Small intestine (tissue), 16 donors: ENCODE data around the gene RPL6. TPM values are rescaled to one million over a fixed set of nuclear protein-coding genes. Genes with fewer than 3 reads are reported as not detected.
"Not testable (repeated sequence)": the region's sequence is repeated elsewhere in the genome, so short reads cannot be mapped to it uniquely, and the experiment has no call there.

Experiments
- DNase-seq, 2 donors: peaks; one replicate each; pipeline versions ENCODE4 v3.0.0 to v3.0.0-alpha.2; 2013
- FAIRE-seq: peaks from 2 replicates; lab custom pipeline; 2012; peaks lifted over from hg19 to GRCh38; lab: Jason Lieb, UNC
- H3K27ac ChIP-seq, 3 donors: one replicate each; pipeline ENCODE4 v1.5.1; 2013; ENCODE audit warnings: low read length in 2 of 3, mild to moderate bottlenecking in 2 of 3, control low read depth in 1 of 3, inconsistent platforms in 1 of 3, low read depth in 1 of 3, moderate library complexity in 1 of 3
- H3K27me3 ChIP-seq, 3 donors: one replicate each; pipeline ENCODE4 v1.6.1; 2013; ENCODE audit warnings: low read length in 3 of 3, inconsistent platforms in 1 of 3; ENCODE audit not compliant: control insufficient read depth in 3 of 3, insufficient read depth in 3 of 3
- H3K36me3 ChIP-seq, 3 donors: one replicate each; pipeline ENCODE4 v1.6.1; 2013; ENCODE audit warnings: low read length in 3 of 3, inconsistent platforms in 1 of 3, low read depth in 1 of 3, mild to moderate bottlenecking in 1 of 3, moderate library complexity in 1 of 3; ENCODE audit not compliant: control insufficient read depth in 3 of 3, insufficient read depth in 2 of 3
- H3K4me1 ChIP-seq, 3 donors: one replicate each; pipeline ENCODE4 v1.6.1; 2013; ENCODE audit warnings: low read length in 2 of 3, inconsistent platforms in 1 of 3, low read depth in 1 of 3, mild to moderate bottlenecking in 1 of 3, moderate library complexity in 1 of 3; ENCODE audit not compliant: control insufficient read depth in 3 of 3, insufficient read depth in 2 of 3
- H3K4me3 ChIP-seq, 3 donors: one replicate each; pipeline ENCODE4 v1.5.1; 2013; ENCODE audit warnings: low read length in 3 of 3, control low read depth in 1 of 3, inconsistent platforms in 1 of 3, low read depth in 1 of 3, mild to moderate bottlenecking in 1 of 3, moderate library complexity in 1 of 3
- H3K9me3 ChIP-seq, 2 donors: one replicate each; pipeline ENCODE4 v1.6.1; 2013; ENCODE audit warnings: low read depth in 1 of 2, low read length in 1 of 2; ENCODE audit not compliant: control insufficient read depth in 2 of 2, insufficient read depth in 1 of 2
- WGBS, 3 donors: extraction: QIAGEN DNeasy Blood & Tissue Kit; methylation state at CpG; one replicate each; pipeline ENCODE4 v1.1.7; 2013; 5-methylcytosine and 5-hydroxymethylcytosine counted together
- long read RNA-seq, 10 donors: transcript quantifications; one replicate each; lab custom pipeline, GENCODE V29; 2026
- polyA plus RNA-seq, 4 donors: library from polyadenylated mRNA; stranded (reverse) in 3 of 4; unstranded in 1 of 4; fragments of 200-250 nt in 3 of 4; fragments of 120-200 nt in 1 of 4; gene quantifications; one replicate each; pipeline versions ENCODE4 v1.2.1 to v1.2.3, GENCODE V29; 2013
- donor health status: healthy with polysubstance abuse.
- donor health status: control.
- donor health status: control.
- donor health status: Bipolar disorder and iron deficiency.
- donor health status: healthy.

Gene RPL6
- polyA plus RNA-seq: 1,000 to 10,000 TPM; 1,016 to 2,257 (median 1,951) TPM
- long read RNA-seq, donor 1, transcript RPL6-205 (3 exons, 583 nt): minor isoform, 39 of 2,331 reads
- long read RNA-seq, donor 1, transcript RPL6-201 (7 exons, 947 nt): major isoform, 662 of 2,331 reads
- long read RNA-seq, donor 1, transcript RPL6-204 (2 exons, 612 nt): minor isoform, 67 of 2,331 reads
- long read RNA-seq, donor 1, transcript RPL6-212 (2 exons, 899 nt): minor isoform, 19 of 2,331 reads
- long read RNA-seq, donor 1, partial matches to known transcripts: 1,457 of 2,331 reads
- long read RNA-seq, donor 1, other reads (novel, unspliced or antisense): 73 of 2,331 reads
- long read RNA-seq, donor 2, transcript RPL6-201 (7 exons, 947 nt): major isoform, 142 of 351 reads
- long read RNA-seq, donor 2, transcript RPL6-205 (3 exons, 583 nt): minor isoform, 8 of 351 reads
- long read RNA-seq, donor 2, transcript RPL6-202 (7 exons, 1,074 nt): minor isoform, 8 of 351 reads
- long read RNA-seq, donor 2, transcript RPL6-204 (2 exons, 612 nt): minor isoform, 9 of 351 reads
- long read RNA-seq, donor 2, partial matches to known transcripts: 176 of 351 reads
- long read RNA-seq, donor 2, other reads (novel, unspliced or antisense): 8 of 351 reads
- long read RNA-seq, donor 3, transcript RPL6-204 (2 exons, 612 nt): minor isoform, 16 of 833 reads
- long read RNA-seq, donor 3, transcript RPL6-202 (7 exons, 1,074 nt): minor isoform, 8 of 833 reads
- long read RNA-seq, donor 3, transcript RPL6-205 (3 exons, 583 nt): minor isoform, 9 of 833 reads
- long read RNA-seq, donor 3, transcript RPL6-201 (7 exons, 947 nt): major isoform, 222 of 833 reads
- long read RNA-seq, donor 3, partial matches to known transcripts: 555 of 833 reads
- long read RNA-seq, donor 3, other reads (novel, unspliced or antisense): 20 of 833 reads
- long read RNA-seq, donor 4, transcript RPL6-201 (7 exons, 947 nt): major isoform, 13 of 33 reads
- long read RNA-seq, donor 4, partial matches to known transcripts: 19 of 33 reads
- long read RNA-seq, donor 4, other reads (novel, unspliced or antisense): 0 of 33 reads
- long read RNA-seq, donor 5, transcript RPL6-201 (7 exons, 947 nt): major isoform, 85 of 297 reads
- long read RNA-seq, donor 5, partial matches to known transcripts: 197 of 297 reads
- long read RNA-seq, donor 5, other reads (novel, unspliced or antisense): 9 of 297 reads
- long read RNA-seq, donor 6, transcript RPL6-205 (3 exons, 583 nt): minor isoform, 9 of 505 reads
- long read RNA-seq, donor 6, transcript RPL6-202 (7 exons, 1,074 nt): minor isoform, 5 of 505 reads
- long read RNA-seq, donor 6, transcript RPL6-204 (2 exons, 612 nt): minor isoform, 5 of 505 reads
- long read RNA-seq, donor 6, transcript RPL6-201 (7 exons, 947 nt): major isoform, 169 of 505 reads
- long read RNA-seq, donor 6, partial matches to known transcripts: 291 of 505 reads
- long read RNA-seq, donor 6, other reads (novel, unspliced or antisense): 25 of 505 reads
- long read RNA-seq, donor 7: 0 reads
- long read RNA-seq, donor 8, transcript RPL6-201 (7 exons, 947 nt): major isoform, 67 of 153 reads
- long read RNA-seq, donor 8, partial matches to known transcripts: 75 of 153 reads
- long read RNA-seq, donor 8, other reads (novel, unspliced or antisense): 9 of 153 reads
- long read RNA-seq, donor 9, transcript RPL6-201 (7 exons, 947 nt): major isoform, 59 of 174 reads
- long read RNA-seq, donor 9, partial matches to known transcripts: 103 of 174 reads
- long read RNA-seq, donor 9, other reads (novel, unspliced or antisense): 8 of 174 reads
- long read RNA-seq, donor 10, transcript RPL6-205 (3 exons, 583 nt): minor isoform, 21 of 1,158 reads
- long read RNA-seq, donor 10, transcript RPL6-202 (7 exons, 1,074 nt): minor isoform, 7 of 1,158 reads
- long read RNA-seq, donor 10, transcript RPL6-204 (2 exons, 612 nt): minor isoform, 30 of 1,158 reads
- long read RNA-seq, donor 10, transcript RPL6-201 (7 exons, 947 nt): major isoform, 345 of 1,158 reads
- long read RNA-seq, donor 10, partial matches to known transcripts: 720 of 1,158 reads
- long read RNA-seq, donor 10, other reads (novel, unspliced or antisense): 28 of 1,158 reads

DNA sequence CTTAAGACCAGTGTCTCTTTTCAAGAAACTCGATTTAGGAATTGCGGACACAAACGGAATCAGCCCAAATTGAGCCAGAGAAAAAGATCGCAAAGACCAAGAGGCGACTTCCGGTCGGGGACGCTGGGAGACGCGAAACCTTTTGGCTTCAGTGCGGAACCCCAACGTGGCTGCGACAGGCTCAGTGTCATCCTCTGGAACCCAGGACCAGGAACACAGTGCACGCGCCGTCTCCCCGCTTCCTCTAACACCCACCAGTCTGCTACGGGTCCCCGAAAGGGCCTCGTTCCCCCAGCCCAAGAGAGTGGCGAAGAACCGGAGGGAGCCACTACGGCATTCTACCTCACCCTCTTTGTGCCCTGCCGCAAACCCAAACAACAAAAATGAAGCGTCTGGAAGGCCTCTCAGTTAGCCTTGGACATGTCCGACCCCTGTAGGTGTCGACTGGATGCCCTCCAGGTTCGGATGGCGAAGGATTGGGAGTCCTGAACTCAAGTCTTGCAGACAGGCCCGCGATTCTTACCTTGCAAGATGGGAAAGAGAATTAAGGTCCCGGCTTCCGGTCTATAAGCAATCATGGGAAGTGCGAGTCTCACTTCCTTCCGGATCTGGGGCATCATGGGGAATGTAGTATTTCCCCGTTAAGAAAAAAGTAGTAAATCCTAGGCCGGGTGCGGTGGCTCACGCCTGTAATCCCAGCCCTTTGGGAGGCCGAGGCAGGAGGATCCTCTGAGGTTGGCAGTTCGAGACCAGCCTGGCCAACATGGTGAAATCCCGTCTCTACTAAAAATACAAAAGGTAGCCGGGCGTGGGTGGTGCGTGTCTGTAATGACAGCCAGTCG lies at the start of gene RPL6:
RPL6 (minus strand) TSS at position 542 of the 842 bp plus-strand sequence. CDS start 949 bp downstream, outside the sequence.
- Histone ChIP-seq H3K36me3 (peaks cover 10 to 16% (median 13%) of the 10 kb centered on the region in 3 donors), H3K4me1 (peaks cover 0 to 2% (median 2%) of the 10 kb centered on the region in 3 donors), H3K4me3 (peak within 1 kb of the TSS; percentile 63 to 88 (median 67)), H3K9me3 (no peaks in the 10 kb centered on the region), H3K27ac (peak within 1 kb of the TSS; percentile 75 to 94 (median 87)), H3K27me3 (no peaks in the 10 kb centered on the region)
- peak; percentile 96 for DNase-seq
- 10% methylated on average over 46 of the region's 46 CpGs for WGBS, 3 donors
- FAIRE-seq: no peak

DNA sequence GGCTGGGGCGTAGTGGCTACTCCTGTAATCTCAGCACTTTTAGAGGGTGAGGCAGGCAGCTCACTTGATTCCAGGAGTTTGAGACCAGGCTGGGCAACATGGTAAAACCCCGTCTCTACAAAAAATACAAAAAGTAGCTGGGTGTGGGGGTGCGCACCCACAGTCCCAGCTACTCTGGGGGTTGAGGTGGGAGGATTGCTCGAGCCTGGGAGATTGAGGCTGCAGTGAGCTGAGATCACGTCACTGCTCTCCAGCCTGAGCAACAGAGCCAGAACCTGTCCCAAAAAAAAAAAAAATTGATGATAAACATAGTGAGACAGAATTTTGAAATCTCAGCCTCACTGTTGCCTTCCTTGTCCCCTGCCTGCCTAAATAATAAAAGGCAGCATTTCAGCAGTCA lies 49.3 kb upstream of the RPL6 start:
- H3K4me3 ChIP-seq: no peak overlapping the region
- peaks cover under 1 to 34% (median 11%) of the 10 kb centered on the region in 3 donors for H3K36me3 ChIP-seq
- no peaks in the 10 kb centered on the region for H3K9me3 ChIP-seq
- no peak overlapping the region for H3K27ac ChIP-seq
- FAIRE-seq (no peak), DNase-seq (no peak)
- no peaks in the 10 kb centered on the region for H3K27me3 ChIP-seq
- 95 to 99% (median 96%) methylated on average over 5 of the region's 5 CpGs for WGBS, 3 donors
- no peaks in the 10 kb centered on the region for H3K4me1 ChIP-seq

DNA sequence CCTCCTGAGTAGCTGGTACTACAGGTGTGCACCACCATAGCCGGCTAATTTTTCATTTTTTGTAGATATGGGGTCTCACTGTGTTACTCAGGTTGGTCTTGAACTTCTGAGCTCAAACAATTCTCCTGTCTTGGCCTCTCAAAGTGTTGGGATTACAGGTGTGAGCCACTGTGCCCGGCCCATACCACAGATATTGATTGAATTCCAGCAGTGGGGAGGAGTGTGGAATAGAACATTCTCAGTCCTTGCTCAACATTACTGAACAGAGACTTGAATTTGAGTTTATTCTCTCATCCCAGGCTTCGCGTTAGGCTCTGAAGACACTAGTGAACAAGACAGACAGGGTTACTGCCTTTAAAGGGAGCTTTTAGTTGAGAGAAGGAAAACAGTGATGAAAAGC lies 48.9 kb upstream of the RPL6 start:
- WGBS, 3 donors: 90 to 97% (median 96%) methylated on average over 4 of the region's 4 CpGs
- H3K9me3 ChIP-seq: no peaks in the 10 kb centered on the region
- no peak for FAIRE-seq
- DNase-seq: no peak
- H3K4me3 ChIP-seq: no peak overlapping the region
- no peaks in the 10 kb centered on the region for H3K4me1 ChIP-seq
- H3K27ac ChIP-seq: no peak overlapping the region
- no peaks in the 10 kb centered on the region for H3K27me3 ChIP-seq
- peaks cover 2 to 36% (median 14%) of the 10 kb centered on the region in 3 donors for H3K36me3 ChIP-seq

DNA sequence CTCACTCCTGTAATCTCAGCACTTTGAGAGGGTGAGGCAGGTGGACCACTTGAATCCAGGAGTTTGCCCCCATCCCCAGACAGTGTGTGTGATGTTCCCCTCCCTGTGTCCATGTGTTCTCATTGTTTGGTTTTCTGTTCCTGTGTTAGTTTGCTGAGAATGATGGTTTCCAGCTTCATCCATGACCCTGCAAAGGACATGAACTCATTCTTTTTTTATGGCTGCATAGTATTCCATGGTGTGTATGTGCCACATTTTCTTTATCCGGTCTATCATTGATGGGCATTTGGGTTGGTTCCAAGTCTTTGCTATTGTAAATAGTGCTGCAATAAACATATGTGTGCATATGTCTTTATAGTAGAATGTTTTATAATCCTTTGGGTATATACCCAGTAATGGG lies 47.7 kb upstream of the RPL6 start:
- FAIRE-seq, H3K27ac ChIP-seq, H3K9me3 ChIP-seq, H3K4me3 ChIP-seq, H3K27me3 ChIP-seq, DNase-seq, H3K4me1 ChIP-seq: not testable (repeated sequence)
- 93 to 100% (median 96%) methylated on average over 1 of the region's 1 CpG for WGBS, 3 donors
- peaks cover 2 to 39% (median 16%) of the 10 kb centered on the region in 3 donors for H3K36me3 ChIP-seq

DNA sequence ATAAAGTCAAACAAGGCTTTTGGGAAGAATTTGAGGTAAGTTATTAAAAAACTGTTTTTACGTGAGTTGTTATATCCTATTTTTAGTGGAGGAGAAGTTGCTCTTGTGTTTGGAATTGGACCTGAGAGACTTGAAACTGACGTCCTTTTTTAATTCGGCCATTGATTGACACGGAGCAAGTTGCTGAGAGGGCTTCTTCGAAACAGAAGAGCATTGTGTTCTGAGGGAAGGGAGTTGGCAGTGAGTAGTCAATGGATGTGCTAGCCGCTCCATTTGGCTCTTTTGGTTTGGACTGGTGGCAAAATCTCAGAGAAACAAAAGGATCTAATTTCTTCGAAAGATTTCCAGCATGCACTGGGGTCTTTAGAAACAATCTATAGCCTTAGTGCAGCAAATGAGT lies 46.6 kb upstream of the RPL6 start:
- Histone ChIP-seq H3K27me3 (no peaks in the 10 kb centered on the region), H3K9me3 (no peaks in the 10 kb centered on the region), H3K4me1 (no peaks in the 10 kb centered on the region), H3K4me3 (no peak overlapping the region), H3K27ac (no peak overlapping the region), H3K36me3 (peaks cover 4 to 40% (median 16%) of the 10 kb centered on the region in 3 donors)
- WGBS, 3 donors: 95 to 97% (median 96%) methylated on average over 7 of the region's 7 CpGs
- DNase-seq (no peak), FAIRE-seq (no peak)

DNA sequence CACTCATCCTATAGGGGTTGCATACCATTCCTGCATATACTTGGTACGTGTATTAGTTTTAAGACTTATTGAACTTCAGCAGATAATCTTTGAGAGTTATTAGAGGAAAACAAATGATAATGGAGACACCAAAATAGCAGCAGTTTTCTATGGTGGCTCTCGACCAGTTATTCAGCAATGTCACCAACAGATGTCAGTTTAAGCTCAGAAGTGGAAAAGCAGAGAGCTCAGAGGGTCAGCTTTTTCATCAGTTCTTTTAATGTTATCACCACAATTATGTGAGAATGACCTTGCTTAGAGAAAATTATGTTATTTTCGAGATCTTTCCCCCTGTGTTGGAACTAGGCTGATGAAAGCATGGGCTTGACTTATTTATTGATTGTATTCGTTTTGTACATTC lies 41.3 kb upstream of the RPL6 start:
- Histone ChIP-seq H3K4me3 (no peak overlapping the region), H3K4me1 (no peaks in the 10 kb centered on the region), H3K27me3 (no peaks in the 10 kb centered on the region), H3K27ac (no peak overlapping the region), H3K36me3 (peaks cover 13 to 35% (median 15%) of the 10 kb centered on the region in 3 donors), H3K9me3 (no peaks in the 10 kb centered on the region)
- WGBS, 3 donors: 84 to 88% (median 84%) methylated on average over 4 of the region's 4 CpGs
- FAIRE-seq (no peak), DNase-seq (no peak)
